Heart left ventricle (tissue), 16 donors: Measurements from ENCODE around the gene FBN1. TPM values are rescaled to one million over a fixed set of nuclear protein-coding genes. Genes with fewer than 3 reads are reported as not detected.
A peak's percentile ranks its signal among the peaks of the same experiment; 100 is the strongest.

ENCODE experiments used
- ATAC-seq, 4 donors: fragments of 200-7000 bp; cut with Tn5 transposase; one replicate each; pipeline ENCODE4 v1.9.1; 2020 to 2022; ENCODE audit warnings: moderate library complexity in 4 of 4, mild to moderate bottlenecking in 3 of 4, moderate number of reproducible peaks in 1 of 4
- DNase-seq, 5 donors: peaks; one replicate each; pipeline ENCODE4 v3.0.0-alpha.2; 2020
- H3K27ac ChIP-seq, 12 donors: fragments of 200-600 bp; sonication (generic) in 4 of 12; one replicate each; pipeline versions ENCODE4 v1.5.0 to v1.8.0; 2016 to 2022; ENCODE audit warnings: mild to moderate bottlenecking in 2 of 12
- H3K27me3 ChIP-seq, 9 donors: fragments of 200-600 bp; sonication (generic) in 2 of 9; one replicate each; pipeline versions ENCODE4 v1.5.1 to v1.8.0; 2016 to 2022; ENCODE audit warnings: mild to moderate bottlenecking in 3 of 9
- H3K36me3 ChIP-seq, 9 donors: fragments of 200-600 bp; sonication (generic) in 2 of 9; one replicate each; pipeline versions ENCODE4 v1.5.0 to v1.8.0; 2018 to 2022; ENCODE audit warnings: mild to moderate bottlenecking in 2 of 9
- H3K4me1 ChIP-seq, 12 donors: fragments of 200-600 bp; sonication (generic) in 4 of 12; one replicate each; pipeline versions ENCODE4 v1.5.0 to v1.8.0; 2016 to 2022; ENCODE audit warnings: mild to moderate bottlenecking in 3 of 12
- H3K4me3 ChIP-seq, 12 donors: fragments of 200-600 bp; sonication (generic) in 4 of 12; one replicate each; pipeline versions ENCODE4 v1.5.0 to v1.8.0; 2017 to 2022; ENCODE audit warnings: mild to moderate bottlenecking in 9 of 12, moderate library complexity in 4 of 12
- H3K9me3 ChIP-seq, 12 donors: fragments of 200-600 bp; sonication (generic) in 4 of 12; one replicate each; pipeline versions ENCODE4 v1.5.0 to v1.8.0; 2016 to 2022; ENCODE audit warnings: mild to moderate bottlenecking in 1 of 12
- CTCF ChIP-seq, 12 donors: fragments of 200-600 bp; sonication (generic) in 4 of 12; IDR thresholded peaks; one replicate each; pipeline versions ENCODE4 v1.5.0 to v1.8.0; 2018 to 2022; ENCODE audit warnings: antibody characterized with exemption in 12 of 12, mild to moderate bottlenecking in 5 of 12
- POLR2A ChIP-seq, 2 donors: fragments of 450-650 bp; IDR thresholded peaks; one replicate each; pipeline ENCODE4 v1.6.1; 2017; ENCODE audit warnings: antibody characterized with exemption in 2 of 2, mild to moderate bottlenecking in 2 of 2, moderate library complexity in 2 of 2
- WGBS, 4 donors: extraction: QIAGEN DNeasy Blood & Tissue Kit in 2 of 4; methylation state at CpG; one replicate each; pipeline versions ENCODE4 v1.1.5 to v1.1.7; 2013 to 2018; 5-methylcytosine and 5-hydroxymethylcytosine counted together
- intact Hi-C, 10 donors: fragments of 100-400 bp; cut with DNase I; formaldehyde crosslinking; loops; one replicate each; pipeline versions ENCODE4 v1.11.1 to v1.14.2; 2022
- polyA plus RNA-seq, 2 donors: library from polyadenylated mRNA; stranded (reverse); fragments of 200-250 nt; gene quantifications; one replicate each; pipeline ENCODE4 v1.2.3, GENCODE V29; 2013
- total RNA-seq, 9 donors: library from RNA; depleted of rRNA in 2 of 9; stranded (reverse); fragments of >200 nt in 2 of 9; fragmentation: NEBNext Ultra II Directional in 3 of 9; extraction: Animal tissue kit (Norgen Biotek cat#: 25700) in 3 of 9; gene quantifications; one replicate each; pipeline versions ENCODE4 v1.1.0 to v1.2.4, GENCODE V29; 2016 to 2023
- donor health status: ischemic (EF 13 %, LVEDD 7.1; RV severe dilation, severe dysfunction).
- donor health status: healthy with polysubstance abuse.
- donor health status: DM: no; HTN: yes; CAD: no.
- donor health status: DM: no; HTN: no; CAD: no.
- donor health status: ischemic (EF 25% LVEDD 6.9; RV normal size, moderate dysfunction).
- donor health status: ischemic (EF 25% LVEDD 5.7; RV mildly dilated, moderate dysfunction).
- donor health status: healthy.
- donor health status: DM: yes; HTN: yes; CAD: no.
- donor health status: ischemic (EF 35%, LVEDD 5.7; RV mildly dilated, moderate dysfunction).
- donor health status: nonischemic (EF 11% LVEDD 7.7; RV severe dilation, severe dysfunction).
- donor health status: DM: yes; HTN: yes; CAD: no.
- donor health status: PGD.
- donor health status: ischemic (EF 29% LVEDD 5.4; RV normal size, mild dysfunction).
- donor health status: nonischemic (EF 23%, LVEDD 6.1; RV moderate dilation, normal function).

Gene FBN1
- total and polyA plus RNA-seq, 11 donors: 5.7 to 115 (median 31.4) TPM

DNA sequence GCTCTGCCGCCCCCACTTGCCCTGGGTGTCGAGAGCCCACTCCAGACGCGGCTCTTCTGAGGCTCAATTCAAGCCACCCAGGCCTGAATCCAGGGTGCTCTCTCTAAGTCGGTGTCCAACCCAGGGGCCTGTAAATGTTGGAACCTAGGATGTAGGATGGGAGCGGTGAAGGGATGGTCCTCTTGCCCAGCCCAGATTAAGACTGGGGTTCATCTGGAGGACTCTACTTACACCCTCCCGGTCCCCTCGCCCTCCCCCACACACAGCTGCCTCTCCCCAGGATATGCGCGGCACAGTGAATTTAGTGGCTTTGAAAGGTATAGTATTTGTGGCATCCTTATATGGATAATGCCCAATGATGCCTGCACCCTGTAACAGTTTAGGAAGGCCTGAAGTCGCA lies 822 bp upstream of the FBN1 start:
- DNase-seq: no peak
- peak overlapping the region; percentile 67 to 96 (median 88) for H3K4me3 ChIP-seq
- peaks cover 0 to 7% (median 0%) of the 10 kb centered on the region in 9 donors for H3K36me3 ChIP-seq
- WGBS, 4 donors: 44 to 58% (median 50%) methylated on average over 7 to 11 of the region's 11 CpGs
- intact Hi-C loops: loop anchor here (5.0 to 10.0 kb wide), 11 partner anchors 58 to 292 kb away; no protein-coding TSS in a partner anchor
- no peaks in the 10 kb centered on the region for H3K9me3 ChIP-seq
- H3K4me1 ChIP-seq: peaks cover 0 to 36% (median 6%) of the 10 kb centered on the region in 12 donors
- TF ChIP-seq CTCF (IDR thresholded peaks at IDR 0.05) (no peak), POLR2A (IDR thresholded peaks at IDR 0.05) (no peak)
- H3K27ac ChIP-seq: peak overlapping the region; percentile 83 to 94 (median 86)
- ATAC-seq: peak in 1 of 4 donors; percentile 5
- H3K27me3 ChIP-seq: peaks cover 0 to 36% (median 0%) of the 10 kb centered on the region in 9 donors

GRCh38 chr15:48644827-48645557 lies 517 bp downstream of the FBN1 start:
- Histone ChIP-seq H3K9me3 (no peaks in the 10 kb centered on the region), H3K27ac (peak overlapping the region; percentile 83 to 94 (median 86)), H3K36me3 (peaks cover 0 to 11% (median 0%) of the 10 kb centered on the region in 9 donors), H3K27me3 (peaks cover 0 to 36% (median 0%) of the 10 kb centered on the region in 9 donors), H3K4me1 (peaks cover 0 to 40% (median 8%) of the 10 kb centered on the region in 12 donors), H3K4me3 (peak overlapping the region; percentile 67 to 96 (median 88))
- ATAC-seq (peak; percentile 8 to 72 (median 46)), DNase-seq (peak; percentile 50 to 80 (median 62))
- intact Hi-C loops: loop anchor here (5.0 to 10.0 kb wide), 13 partner anchors 60 to 290 kb away; no protein-coding TSS in a partner anchor
- 0 to 1% (median 0%) methylated on average over 6 to 79 of the region's 79 CpGs for WGBS, 4 donors
- TF ChIP-seq POLR2A (IDR thresholded peaks at IDR 0.05) (no peak), CTCF (IDR thresholded peaks at IDR 0.05) (peak in 1 of 12 donors; percentile 10)

GRCh38 chr15:48644467-48644826 lies 1.1 kb downstream of the FBN1 start:
- Histone ChIP-seq H3K27me3 (peaks cover 0 to 36% (median 0%) of the 10 kb centered on the region in 9 donors), H3K9me3 (no peaks in the 10 kb centered on the region), H3K36me3 (peaks cover 0 to 15% (median 0%) of the 10 kb centered on the region in 9 donors), H3K4me3 (peak overlapping the region; percentile 67 to 96 (median 88)), H3K4me1 (peaks cover 0 to 40% (median 9%) of the 10 kb centered on the region in 12 donors), H3K27ac (peak overlapping the region; percentile 83 to 94 (median 86))
- intact Hi-C loops: loop anchor here (5.0 to 10.0 kb wide), 12 partner anchors 60 to 290 kb away; no protein-coding TSS in a partner anchor
- TF ChIP-seq POLR2A (IDR thresholded peaks at IDR 0.05) (no peak), CTCF (IDR thresholded peaks at IDR 0.05) (no peak)
- 0 to 1% (median 1%) methylated on average over 23 to 26 of the region's 26 CpGs for WGBS, 4 donors
- no peak for ATAC-seq
- DNase-seq: peak in 4 of 5 donors; percentile 33 to 70 (median 53)
